Vagina (tissue), 2 donors: Measurements from ENCODE around the gene IL6R.

Source experiments
- CTCF ChIP-seq, 3 experiments: fragments of 450-650 bp in 2 of 3; fragments of 200-600 bp in 1 of 3; sonication (generic) in 1 of 3; IDR thresholded peaks; one replicate each; pipeline ENCODE4 v1.5.1; 2017 to 2019; ENCODE audit warnings: antibody characterized with exemption in 3 of 3, mild to moderate bottlenecking in 2 of 3, moderate library complexity in 2 of 3
- POLR2AphosphoS5 ChIP-seq, 2 donors: sonication (generic); formaldehyde crosslinking; IDR thresholded peaks; one replicate each; pipeline ENCODE4 v1.9.0; 2017; ENCODE audit warnings: antibody characterized with exemption in 2 of 2, mild to moderate bottlenecking in 2 of 2, low read depth in 1 of 2; ENCODE audit not compliant: insufficient read depth in 1 of 2

GRCh38 chr1:154478639-154479038, 73.5 kb downstream of the IL6R start:
- TF ChIP-seq CTCF (IDR thresholded peaks at IDR 0.05) (no peak), POLR2AphosphoS5 (IDR thresholded peaks at IDR 0.05; ENCODE audit: insufficient read depth in 1 of 2, low read depth in 1 of 2) (no peak)
